ELR (cell line): ENCODE results near the gene RMND5A.
A peak's percentile ranks its signal among the peaks of the same experiment; 100 is the strongest.
"Not testable (repeated sequence)": the region's sequence is repeated elsewhere in the genome, so short reads cannot be mapped to it uniquely, and the experiment has no call there.

Experiments
- DNase-seq: peaks from one replicate; pipeline ENCODE4 v3.0.0-alpha.2; 2015; ENCODE audit warnings: low read depth

The RMND5A gene, protein sequence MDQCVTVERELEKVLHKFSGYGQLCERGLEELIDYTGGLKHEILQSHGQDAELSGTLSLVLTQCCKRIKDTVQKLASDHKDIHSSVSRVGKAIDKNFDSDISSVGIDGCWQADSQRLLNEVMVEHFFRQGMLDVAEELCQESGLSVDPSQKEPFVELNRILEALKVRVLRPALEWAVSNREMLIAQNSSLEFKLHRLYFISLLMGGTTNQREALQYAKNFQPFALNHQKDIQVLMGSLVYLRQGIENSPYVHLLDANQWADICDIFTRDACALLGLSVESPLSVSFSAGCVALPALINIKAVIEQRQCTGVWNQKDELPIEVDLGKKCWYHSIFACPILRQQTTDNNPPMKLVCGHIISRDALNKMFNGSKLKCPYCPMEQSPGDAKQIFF

DNA sequence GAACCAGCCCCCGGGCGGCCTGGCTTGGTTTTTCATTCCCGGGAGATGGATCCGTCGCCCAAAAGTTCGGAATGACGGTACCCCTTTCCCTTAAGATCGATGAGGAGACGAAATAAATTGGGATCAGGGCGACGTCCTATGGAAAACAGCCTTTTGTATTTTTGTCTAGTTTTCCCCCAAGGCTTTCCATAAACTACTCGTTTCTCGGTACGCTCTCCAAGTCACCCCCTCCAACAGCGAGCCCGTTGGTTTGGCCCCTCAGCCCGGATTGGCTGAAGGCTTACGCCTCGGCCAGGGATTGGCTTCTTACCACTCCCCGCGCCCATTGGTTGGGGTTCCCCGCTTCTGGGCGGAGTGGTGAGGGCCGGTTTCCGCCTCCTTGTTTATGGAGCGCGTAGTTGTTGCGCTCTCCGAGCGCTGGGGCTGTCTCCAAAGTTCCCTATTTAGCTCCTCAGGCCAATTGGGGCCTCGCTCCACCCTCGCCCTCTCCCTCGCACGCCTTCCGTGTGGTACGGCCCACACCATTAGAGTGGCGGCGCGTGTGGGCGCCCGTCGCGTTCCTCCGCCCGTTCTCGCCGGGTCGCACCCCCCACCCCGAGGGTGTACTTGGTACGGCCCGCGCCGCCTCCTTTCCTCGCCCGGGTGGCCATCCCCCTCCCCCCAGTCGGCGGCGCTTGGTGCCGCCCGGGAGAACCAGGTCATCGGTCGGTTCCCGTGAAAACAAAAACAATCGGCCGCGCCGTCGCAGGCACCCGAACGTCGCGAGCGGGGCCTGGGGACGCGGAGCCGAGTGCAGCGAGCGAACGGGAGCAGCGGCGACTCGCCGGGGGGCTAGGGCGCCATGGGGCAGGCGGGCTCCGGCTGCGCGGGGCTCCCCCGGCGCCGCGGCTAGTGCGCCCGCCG, at the start of gene RMND5A:
TSS of gene RMND5A (plus strand) at position 655 of the 903 bp plus-strand sequence. CDS start 377 bp downstream, outside the sequence.
- DNase-seq, result peak; percentile 85

DNA sequence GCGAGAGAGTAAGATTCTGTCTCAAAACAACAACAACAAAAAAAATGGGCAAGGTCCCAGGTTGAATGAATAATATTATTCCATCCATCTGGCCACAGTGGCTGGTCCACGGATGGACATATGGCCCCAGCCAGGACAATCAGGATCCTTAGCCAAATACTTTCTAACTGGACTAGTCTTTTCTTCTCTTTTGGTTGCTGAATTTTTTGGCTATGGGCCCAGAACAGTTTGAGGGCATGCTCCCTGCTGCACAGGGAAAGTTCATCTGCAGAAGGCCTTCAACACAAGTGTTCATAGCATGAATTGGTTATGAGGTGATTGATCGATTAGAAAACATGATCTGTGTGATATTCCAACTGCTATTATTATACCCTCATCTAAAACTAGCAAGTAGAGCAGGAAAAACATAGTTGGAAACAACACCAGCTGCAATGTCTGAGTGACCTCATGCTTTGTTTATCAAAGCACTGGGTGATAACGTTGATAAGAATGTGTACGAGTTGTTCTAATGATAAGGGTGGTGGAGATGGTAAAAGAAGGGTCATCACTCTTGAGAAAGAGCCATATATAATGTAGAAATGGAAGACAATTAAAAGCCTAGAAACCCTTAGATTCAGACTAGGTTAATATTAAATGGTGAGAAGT, 48.6 kb upstream of the RMND5A start:
- DNase-seq, result peak; percentile 23

DNA sequence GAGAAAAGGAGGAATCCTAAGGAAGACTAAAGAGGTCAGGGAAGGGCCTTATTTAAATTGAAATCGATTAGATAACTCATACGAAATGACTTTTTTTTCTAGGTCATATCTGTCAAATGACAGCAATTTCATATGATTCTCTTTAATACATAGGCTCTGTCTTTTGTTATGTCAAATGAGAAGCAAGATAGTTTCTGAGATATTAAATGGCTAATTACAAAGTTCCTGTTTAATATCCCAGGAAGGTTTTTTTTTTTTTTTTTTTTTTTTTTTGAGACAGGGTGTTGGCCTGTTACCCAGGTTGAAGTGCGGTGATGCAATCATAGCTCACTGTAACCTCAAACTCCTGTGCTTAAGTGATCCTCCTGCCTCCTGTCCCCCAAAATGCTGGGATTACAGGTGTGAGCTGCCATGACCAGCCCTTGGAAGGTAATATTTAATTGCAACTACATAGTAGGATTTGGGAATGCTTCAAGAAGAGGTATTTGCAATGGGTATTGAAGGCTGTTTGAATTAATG, 48.0 kb upstream of the RMND5A start:
- no peak for DNase-seq

DNA sequence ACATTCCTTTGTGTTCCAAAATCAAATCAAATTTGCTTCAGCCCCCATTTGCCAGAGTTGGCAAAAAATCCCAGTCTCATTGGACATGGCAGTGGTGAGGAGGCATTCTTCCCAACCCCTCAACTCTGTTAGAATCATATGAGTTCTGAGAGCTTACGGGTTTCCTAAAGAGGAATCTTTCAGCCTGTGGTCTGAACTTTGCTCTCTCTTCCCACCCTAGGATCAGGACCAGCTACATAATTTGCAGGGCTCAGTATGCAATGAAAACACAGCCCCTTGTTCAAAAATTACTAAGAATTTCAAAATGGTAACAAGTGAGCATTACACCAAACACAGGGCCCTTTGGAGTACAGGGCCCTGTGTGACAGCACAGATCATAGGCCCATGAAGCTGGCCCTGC, 47.1 kb upstream of the RMND5A start:
- no peak for DNase-seq

DNA sequence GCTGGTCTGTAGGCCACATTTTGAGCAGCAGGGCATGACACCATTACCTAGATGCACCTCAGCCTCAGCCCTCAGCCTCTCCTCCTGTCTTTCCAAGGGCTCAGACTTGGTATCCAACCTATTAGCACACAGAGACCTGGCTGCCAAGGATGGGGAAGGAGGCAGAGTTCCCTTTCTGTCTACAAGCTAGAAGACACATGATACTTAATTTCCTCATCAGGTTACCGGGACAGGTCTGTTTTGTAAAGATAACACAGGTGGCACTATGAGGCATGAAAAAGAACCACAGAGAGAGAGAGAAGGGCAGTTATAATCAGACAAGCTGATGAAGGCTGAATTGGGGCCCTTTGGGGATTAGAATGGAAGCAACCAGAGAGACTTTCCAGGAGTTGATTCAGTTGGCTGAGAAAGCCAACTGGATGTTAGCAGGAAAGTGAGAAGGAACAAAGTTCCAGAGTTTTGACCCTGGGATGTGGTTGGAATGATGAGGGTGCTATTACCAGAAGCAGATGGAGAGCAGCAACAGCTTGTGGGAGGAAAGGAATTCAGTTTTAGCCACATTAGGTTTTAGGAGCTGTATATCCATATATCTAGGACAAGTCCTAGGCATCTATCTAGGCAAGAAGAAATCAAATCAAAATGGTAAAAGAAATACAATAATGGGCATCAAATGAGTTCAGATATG, 46.0 kb upstream of the RMND5A start:
- no peak for DNase-seq

DNA sequence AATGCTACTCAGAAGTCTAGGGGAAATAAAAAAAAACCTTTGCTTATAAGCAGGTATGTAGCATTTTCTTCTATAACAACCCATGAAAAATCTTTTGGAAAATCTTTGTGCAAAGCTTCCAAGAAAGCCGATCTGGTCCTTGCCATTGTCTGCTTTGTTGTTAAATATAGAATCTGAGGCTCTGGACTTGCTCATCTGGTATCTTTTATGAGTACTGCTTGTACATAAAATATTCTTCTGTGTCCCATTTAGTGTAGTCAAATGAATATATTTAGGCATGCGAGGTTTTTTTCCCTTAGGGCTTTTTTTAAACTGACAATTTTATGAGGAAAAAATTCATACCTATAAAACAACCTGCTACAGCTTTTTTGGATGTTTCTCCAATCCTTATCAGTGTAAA, 45.0 kb upstream of the RMND5A start:
- DNase-seq, result no peak

DNA sequence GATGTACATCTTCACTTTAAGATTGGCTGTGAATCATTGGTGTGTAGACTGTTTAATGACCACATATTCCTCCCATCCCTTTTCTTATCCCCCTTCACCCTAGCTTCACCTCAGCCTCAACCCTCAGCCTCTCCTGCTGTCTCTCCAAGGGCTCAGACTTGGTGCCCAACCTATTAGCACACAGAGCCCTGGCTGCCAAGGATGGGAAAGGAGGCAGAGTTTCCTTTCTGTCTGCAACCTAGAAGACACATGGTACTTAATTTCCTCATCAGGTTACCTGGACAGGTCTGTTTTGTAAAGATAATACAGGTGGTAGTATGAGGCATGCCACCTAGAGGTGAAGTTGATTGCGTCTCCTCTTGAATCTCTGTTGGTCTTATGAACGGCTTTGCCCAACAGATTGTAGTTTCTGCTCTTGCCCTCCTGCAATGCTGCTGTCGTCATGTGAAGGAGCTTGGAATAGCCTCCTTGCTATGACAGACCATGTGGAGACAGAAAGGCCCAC, 44.5 kb upstream of the RMND5A start:
- DNase-seq, result no peak

DNA sequence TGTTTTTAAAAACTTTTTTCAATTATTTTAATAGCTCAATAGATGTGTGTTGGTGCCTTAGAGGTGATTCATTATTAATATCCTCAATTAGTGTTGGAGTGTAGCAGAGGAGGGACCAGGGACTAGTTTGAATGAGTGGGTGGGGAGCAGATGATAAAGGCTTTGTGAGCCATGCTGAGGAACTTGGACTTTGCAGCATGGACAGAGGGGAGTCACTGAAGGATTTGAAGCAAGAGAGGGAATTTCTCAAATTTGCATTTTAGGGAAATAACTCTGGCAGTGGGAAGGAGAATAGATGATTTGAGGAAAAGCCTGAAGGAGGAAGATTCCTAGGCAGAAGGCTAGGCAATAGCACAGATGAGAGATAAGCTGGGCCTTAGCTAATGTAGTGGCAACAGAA, 42.3 kb upstream of the RMND5A start:
- no peak for DNase-seq

DNA sequence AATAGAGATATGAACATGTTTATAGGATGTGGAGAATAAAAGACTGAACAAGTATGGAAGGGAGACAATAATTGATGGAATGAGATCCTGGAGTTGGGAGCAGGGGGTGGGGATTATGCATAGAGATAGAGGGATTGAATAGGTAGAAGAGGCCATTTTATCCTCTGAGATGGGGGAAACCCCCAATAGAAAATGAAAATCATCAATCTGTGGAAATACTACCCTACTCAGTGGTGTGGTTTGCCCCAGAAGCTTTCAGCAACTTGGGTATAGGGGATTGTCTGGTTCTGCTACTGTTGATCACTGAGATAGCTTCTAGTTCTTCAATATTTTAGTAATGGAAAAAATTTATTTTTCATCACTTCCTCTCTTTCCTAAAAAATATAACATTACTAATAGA, 41.1 kb upstream of the RMND5A start:
- no peak for DNase-seq

DNA sequence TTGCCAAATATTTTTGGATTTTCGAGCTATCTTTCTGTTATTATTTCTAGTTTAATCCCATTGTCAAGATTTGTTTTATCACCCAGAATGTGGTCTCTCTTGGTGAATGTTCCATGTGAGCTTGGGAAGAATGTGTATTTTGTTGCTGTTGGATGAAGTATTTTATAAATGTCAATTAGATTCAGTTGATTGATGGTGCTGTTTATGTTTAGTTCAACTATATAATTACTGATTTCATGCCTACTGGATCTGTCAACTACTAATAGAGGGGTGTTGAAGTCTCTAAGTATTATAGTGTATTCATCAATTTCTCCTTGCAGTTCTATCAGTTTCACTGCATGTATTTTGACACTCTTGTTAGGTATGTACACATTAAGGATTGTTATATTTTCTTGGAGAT, 34.7 kb upstream of the RMND5A start:
- DNase-seq, result no peak

DNA sequence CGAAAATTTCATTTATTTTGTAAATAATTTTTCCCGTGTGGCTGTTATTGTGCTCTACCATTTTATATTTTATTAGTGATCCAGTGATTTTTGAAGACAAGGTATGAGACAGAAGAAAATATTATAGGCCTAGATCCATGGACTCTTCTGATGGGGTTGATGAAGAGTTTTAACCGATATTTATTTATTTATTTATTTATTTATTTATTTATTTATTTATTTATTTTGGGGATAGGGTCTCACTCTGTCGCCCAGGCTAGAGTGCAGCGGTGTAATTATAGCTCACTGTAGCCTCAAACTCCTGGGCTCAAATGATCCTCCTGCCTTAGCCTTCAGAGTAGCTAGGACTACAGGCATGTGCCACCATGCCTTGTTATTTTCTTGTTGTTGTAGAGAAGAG, 33.6 kb upstream of the RMND5A start:
- no peak for DNase-seq

DNA sequence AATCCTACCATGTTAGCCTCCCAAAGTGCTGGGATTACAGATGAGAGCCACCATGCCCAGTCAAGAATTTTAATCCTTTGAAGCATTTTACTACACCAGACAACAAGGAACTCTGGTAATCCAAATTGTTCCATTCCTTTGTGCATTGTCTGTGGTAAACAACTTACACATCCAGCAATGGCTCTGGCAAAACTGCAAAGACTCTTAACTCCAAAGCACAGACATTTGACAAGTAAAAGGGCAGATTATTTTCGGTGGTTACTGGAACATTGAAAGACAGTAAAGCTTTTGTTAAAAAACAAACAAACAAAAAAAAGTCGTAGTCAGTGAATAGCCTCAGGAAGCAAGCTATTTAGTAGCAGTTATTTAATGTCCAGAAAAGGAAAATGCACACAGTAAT, 33.2 kb upstream of the RMND5A start:
- DNase-seq, result no peak

DNA sequence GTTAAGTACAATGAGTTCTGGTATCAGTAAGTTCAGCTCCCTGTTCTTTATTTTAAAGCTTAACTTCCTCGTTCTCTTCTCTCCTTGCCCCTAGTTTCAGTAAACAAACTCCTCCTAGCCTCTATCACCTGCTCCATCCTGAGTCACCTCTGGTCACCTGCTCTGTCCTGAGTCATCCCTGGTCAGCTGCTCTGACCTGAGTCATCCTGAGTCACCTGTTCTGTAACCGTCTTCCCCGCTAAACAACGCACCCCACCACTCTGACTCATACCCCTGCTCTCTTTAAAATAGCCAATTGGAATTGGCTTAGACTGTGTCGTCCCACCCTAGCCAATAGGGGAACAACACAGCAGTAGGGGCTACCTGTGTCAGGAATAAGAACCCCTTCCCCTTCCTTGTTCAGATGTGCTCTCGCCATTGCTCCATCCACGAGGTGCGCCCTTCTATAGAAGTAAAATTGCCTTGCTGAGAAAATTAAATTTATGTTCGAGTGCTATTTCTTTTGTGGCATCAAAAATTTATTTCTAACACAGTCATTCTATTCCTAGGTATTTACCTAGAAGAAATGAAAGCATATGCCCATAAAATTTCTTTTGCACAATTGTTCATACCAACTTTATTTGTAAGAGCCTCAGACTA, 24.9 kb upstream of the RMND5A start:
- DNase-seq, result peak; percentile 77

DNA sequence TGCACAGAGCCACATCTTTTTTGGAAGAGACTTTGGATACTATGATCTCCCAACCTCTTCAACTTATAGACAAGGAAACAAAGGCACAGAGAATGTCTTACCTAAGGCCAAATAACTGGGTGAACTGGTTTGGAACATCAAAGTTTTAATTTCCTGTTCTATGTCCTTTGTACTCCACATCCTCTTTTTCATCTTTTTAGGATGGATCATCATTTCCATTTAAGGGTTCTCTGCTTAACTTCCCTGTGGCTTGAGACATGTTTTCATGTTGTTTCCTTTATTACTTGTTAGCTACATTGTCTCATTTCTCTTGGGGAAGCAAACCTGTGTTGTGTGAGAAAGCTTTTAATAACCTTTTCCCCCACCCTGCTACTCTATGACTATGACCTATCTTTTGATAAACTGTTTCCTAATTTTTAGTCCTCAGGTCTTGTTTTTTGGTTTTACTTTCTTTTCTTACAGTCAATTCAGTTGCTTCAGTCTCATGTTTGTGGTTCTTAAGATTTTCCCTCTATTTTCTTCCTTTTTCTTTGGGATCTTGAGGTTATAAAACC, 22.5 kb upstream of the RMND5A start:
- DNase-seq, result no peak

DNA sequence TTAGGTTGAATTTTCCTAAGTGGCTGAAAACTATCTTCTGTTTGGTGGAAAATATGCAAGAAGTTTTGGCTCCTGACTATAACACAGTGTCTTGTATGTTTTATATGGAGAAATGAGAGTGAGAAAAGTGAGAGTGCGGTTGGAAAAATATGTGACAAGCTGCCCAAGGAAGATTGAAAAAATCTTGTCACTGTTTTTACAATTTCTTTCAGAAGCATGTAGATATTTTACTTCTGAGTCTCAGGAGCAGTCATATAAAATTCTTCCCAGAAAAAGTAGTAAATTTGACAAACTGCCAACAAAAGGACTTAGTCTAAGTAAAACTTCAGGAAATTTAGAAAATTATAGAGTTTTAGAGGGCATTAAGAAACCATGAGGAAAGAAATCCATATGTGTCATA, 19.4 kb upstream of the RMND5A start:
- no peak for DNase-seq

DNA sequence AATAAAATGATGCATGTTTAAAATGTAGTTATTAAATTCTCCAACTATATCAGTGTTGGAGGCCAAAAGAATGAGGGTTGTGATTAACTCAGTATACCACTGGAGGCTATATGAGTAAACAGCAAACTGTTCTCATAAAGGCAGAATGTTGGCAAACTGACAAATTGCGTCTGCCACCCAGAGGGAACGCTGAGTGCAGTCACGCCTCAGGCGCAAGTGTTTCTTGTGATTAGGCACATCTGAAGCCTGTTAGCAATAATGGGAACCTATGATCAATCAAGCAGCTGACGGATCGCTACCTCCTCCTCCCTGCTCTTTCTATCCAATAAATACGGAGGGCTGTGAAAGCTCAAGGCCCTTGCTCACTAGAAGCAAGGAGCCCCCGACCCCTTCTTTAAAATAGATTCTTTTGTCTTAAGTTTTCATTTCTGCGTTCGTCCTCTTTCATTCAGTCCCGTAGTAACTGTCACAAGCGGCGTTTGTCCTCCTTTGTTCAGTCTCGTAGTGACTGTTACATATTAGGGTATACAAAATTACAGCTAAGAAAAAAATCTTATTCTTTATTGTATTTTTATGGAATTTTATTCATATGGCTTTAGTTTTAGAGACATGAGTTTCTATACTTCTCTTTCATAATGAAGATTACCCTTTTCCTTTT, 16.3 kb upstream of the RMND5A start:
- DNase-seq, result peak; percentile 96

DNA sequence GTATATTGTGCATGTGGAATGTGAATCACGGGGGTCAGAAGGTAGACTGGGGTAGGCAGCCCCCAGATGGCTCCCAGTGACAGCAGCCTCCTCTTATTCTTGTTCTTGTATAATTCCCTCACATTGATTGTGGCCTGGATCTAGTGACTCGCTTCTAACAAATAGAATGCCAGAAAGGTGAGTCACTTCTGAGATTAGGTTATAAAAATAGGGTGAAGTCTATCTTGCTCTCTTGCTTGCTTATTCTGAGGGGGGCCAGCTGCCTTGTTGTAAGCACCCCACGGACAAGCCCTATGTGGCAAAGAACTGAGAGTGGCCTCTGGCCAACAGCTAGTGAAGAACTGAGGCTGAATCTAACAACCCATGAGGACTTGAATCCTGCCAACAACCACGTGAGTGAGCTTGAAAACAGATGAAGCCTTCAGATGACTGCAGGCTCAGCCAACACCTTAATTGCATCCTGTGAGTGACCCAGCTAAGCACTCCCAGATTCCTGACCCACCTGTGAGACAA, 15.6 kb upstream of the RMND5A start:
- DNase-seq, result peak; percentile 94

DNA sequence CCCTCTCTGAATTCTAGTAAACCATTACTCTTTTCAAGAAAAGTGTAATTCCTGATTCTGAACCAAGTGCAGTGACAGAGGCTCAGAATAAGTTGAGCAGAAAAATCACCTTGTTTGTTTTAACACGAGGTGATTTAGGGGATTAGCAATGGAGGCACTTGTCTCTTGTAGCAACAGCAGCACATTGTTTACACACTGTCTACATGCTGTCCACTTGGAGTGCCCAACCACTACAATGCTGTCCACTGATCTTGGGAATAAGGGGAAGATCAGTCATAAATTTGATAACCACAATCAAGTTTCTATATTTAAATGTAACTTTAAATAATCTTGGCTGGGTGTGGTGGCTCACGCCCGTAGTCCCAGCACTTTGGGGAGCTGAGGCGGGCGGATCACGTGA, 13.9 kb upstream of the RMND5A start:
- no peak for DNase-seq

DNA sequence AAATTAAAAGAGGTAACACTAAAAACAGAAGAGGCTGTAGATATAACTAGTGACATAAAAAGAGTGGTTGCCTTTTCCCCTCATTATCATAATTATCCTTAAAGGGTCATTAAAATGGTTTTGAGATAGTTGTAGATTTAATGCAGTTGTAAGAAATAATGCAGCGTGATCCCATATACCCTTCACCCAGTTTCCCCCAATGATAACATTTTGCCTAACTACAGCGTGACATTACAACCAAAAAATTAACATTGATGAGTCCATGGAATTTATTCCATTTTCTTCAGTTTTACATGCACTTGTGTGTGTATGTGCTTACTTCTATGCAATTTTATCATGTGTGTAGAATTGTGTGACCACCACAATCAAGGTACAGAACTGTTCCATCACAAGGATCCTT, 13.2 kb upstream of the RMND5A start:
- DNase-seq, result no peak

DNA sequence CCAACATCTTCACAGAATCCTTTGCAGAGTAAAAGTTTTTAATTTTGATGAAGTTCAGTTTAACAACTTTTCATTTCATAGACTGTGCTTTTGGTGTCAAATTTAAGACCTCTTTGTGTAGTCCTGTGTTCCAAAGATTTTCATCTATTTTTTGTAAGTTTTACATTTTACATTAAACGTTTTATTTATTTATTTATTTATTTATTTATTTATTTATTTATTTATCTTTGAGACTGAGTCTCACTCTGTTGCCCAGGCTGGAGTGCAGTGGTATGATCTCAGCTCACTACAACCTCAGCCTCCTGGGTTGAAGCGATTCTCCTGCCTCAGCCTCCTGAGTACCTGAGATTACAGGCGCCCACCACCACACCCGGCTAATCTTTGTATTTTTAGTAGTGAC, 12.0 kb upstream of the RMND5A start:
- DNase-seq, result not testable (repeated sequence)
